ENCODE data around the gene TYW1B.
"Not testable (repeated sequence)": the region's sequence is repeated elsewhere in the genome, so short reads cannot be mapped to it uniquely, and the experiment has no call there.

Gene TYW1B

DNA sequence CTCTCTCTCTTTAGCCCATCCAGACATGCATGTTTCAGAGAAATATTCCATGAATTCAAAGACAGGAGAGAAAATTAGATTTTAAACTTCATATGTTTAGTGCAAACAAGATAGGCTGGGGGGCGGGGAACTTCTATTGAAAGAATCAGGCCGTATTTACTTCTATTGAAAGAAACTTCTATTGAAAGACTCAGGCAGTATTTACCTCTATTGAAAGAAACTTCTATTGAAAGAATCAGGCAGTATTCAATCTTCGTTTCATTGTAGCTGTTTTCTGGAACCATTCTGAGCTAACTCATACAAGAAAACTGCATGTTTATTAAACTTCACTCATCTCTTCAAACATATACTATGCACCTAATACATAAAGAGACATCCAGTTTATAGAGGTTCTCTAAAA, 123.1 kb downstream of the TYW1B start:
- in situ Hi-C loops (cut with MboI; ENCODE audit: low sequenced_read_pairs): no loop called here

- in situ Hi-C loops (cut with MboI; ENCODE audit: low sequenced_read_pairs): not testable (repeated sequence)
These were observed 127.5 kb downstream of the TYW1B start for GRCh38 chr7:72700548-72700947.

GRCh38 chr7:72697066-72697465, 130.9 kb downstream of the TYW1B start:
- in situ Hi-C loops (cut with MboI; ENCODE audit: low sequenced_read_pairs): not testable (repeated sequence)

GRCh38 chr7:72696643-72697042, 131.4 kb downstream of the TYW1B start:
- in situ Hi-C loops (cut with MboI; ENCODE audit: low sequenced_read_pairs): not testable (repeated sequence)

- in situ Hi-C loops (cut with MboI; ENCODE audit: low sequenced_read_pairs): not testable (repeated sequence)
These were observed 132.5 kb downstream of the TYW1B start for GRCh38 chr7:72695482-72695881.

DNA sequence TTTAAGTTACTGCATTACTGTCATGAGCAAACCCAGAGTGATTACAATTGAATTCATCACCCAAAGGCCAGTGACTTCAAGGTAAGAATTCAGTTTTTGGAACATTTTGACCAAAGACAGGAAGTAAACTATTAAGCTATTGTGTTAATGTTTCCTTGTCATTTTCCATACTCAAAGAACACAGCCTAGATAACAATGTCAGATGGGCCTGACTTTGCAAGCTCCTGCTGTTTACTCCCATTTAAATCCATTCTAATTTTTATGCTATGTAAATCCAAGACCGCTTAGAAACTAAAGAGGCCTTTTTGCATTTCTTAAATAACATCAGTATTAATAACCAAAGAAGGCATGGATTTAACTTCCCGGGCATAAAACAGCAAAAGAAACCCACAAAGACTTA, 136.6 kb downstream of the TYW1B start:
- in situ Hi-C loops (cut with MboI; ENCODE audit: low sequenced_read_pairs): not testable (repeated sequence)

- in situ Hi-C loops (cut with MboI; ENCODE audit: low sequenced_read_pairs): not testable (repeated sequence)
These were observed 137.8 kb downstream of the TYW1B start for GRCh38 chr7:72690177-72690576.

GRCh38 chr7:72689344-72689743, 138.7 kb downstream of the TYW1B start:
- in situ Hi-C loops (cut with MboI; ENCODE audit: low sequenced_read_pairs): not testable (repeated sequence)

DNA sequence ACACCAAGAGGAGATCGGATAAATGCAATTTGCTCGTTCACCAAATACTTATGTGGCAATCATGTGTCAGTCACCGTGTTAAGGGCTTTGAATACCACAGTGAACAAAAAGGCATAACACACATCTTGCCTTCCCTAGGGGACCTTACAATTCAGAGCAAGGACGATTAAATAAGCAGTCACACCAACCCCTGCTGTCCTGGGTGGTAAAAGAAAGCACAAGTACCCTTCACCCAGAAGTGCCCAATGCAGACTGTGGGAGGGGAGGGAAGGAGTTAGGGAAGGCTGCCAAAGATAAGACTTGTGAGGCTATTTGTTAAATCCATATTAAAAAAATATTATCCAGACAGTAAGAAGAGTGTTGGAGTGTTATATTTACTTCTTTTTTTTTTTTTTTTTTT, 146.8 kb downstream of the TYW1B start:
- in situ Hi-C loops (cut with MboI; ENCODE audit: low sequenced_read_pairs): not testable (repeated sequence)

DNA sequence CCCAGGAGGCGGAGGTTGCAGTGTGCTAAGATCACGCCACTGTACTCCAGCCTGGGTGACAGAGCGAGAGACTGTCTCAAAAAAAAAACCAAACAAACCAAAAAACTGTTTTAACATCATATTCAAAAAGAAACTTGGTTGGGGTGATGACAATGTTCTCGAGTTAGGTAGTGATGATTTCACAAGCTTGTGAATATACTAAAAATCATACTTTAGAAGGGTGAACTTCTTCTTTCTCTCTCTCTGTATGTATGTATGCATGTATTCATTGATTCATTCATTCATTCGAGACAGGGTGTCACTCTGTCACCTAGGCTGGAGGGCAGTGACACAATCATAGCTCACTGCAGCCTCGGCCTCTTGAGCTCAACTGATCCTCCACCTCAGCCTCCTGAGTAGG, 151.1 kb downstream of the TYW1B start:
- in situ Hi-C loops (cut with MboI; ENCODE audit: low sequenced_read_pairs): not testable (repeated sequence)

DNA sequence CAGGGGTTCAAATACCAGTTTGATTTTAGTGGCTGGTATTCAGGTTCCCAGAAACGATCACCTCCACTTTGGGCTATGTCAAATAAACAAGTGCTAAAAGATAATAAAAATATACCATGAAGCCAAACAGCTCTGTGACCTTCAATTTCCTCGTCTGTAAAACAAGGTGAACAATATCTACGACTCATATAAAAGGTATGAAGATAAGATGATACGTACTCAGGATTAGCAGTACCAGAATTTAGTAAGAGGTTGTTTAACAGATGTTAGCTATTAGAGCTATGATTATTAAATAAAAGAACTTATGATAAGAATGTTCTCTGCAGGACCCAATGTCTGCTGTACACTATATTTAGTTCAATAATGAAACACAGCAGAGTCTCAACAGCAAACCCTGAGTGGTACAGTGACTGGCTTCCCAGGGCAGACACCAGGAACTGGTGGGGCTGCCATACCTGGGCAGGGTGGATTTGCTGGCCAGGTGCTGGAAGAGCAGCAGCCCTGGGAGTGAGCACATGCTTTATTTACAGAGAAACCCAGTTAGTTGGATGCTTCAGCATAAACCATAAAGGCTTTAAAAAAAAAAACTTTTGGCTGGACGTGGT, 151.8 kb downstream of the TYW1B start:
- in situ Hi-C loops (cut with MboI; ENCODE audit: low sequenced_read_pairs): not testable (repeated sequence)

GRCh38 chr7:72675686-72676085, 152.3 kb downstream of the TYW1B start:
- in situ Hi-C loops (cut with MboI; ENCODE audit: low sequenced_read_pairs): not testable (repeated sequence)

GRCh38 chr7:72674394-72674793, 153.6 kb downstream of the TYW1B start:
- in situ Hi-C loops (cut with MboI; ENCODE audit: low sequenced_read_pairs): no loop called here

DNA sequence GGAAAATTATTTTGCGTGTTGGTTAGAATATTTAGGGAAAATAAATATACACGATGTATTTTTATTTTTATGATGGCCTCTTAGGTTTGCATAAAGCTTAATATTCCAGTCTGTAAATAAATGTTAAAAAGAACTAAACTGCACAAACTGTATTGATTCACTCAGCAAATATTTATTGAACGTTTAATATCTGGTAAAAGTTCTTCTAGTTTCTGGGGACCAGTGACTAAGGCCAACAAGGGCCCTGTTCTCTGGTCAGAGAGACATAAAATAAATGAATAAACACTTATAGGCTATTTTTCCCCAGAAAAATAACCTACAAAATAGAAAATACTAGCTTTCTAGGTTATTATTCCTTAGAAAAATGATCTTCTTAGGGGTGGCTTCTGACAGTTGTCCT, 157.2 kb downstream of the TYW1B start:
- in situ Hi-C loops (cut with MboI; ENCODE audit: low sequenced_read_pairs): not testable (repeated sequence)

- in situ Hi-C loops (cut with MboI; ENCODE audit: low sequenced_read_pairs): not testable (repeated sequence)
These were observed 159.6 kb downstream of the TYW1B start for GRCh38 chr7:72668435-72668834.

DNA sequence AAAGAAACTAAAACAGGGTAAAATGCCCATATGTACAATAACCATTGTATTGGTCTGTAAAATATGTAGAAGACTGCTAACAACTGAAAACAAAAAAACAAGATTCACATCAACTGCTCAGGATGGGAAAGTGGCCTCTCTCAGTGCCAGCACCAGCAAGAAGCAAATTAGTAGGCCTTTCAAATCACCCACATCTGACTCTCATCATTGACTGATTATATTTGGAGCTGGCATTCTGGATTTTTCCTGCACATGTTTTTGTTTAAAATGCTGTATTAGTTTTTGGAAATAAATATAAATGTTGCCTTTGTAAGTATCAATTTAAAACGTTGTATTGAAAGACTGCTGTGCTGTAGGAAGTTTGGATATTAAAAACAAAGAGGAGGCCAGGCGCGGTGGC, 161.0 kb downstream of the TYW1B start:
- in situ Hi-C loops (cut with MboI; ENCODE audit: low sequenced_read_pairs): not testable (repeated sequence)

GRCh38 chr7:72648574-72648973, 179.4 kb downstream of the TYW1B start:
- in situ Hi-C loops (cut with MboI; ENCODE audit: low sequenced_read_pairs): not testable (repeated sequence)

DNA sequence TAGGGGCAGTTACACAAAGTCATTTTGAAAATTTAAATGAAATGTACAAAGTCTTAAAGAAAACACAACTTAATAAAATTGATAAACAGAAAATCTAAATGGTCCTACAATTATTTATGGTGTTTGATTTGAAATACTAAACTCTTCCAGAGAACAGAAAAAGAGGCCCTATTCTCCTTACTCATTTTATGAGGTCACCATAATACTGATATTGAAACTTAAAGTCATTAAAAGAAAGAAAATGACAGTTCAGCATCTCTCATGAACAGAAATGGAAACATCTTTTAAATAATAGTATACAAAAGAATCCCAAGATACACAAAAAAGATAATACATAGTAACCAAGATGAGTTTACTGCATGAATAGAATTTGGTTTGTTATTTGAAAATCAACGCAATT, 184.3 kb downstream of the TYW1B start:
- in situ Hi-C loops (cut with MboI; ENCODE audit: low sequenced_read_pairs): not testable (repeated sequence)

- in situ Hi-C loops (cut with MboI; ENCODE audit: low sequenced_read_pairs): not testable (repeated sequence)
These were observed 186.3 kb downstream of the TYW1B start for GRCh38 chr7:72641485-72642248.

DNA sequence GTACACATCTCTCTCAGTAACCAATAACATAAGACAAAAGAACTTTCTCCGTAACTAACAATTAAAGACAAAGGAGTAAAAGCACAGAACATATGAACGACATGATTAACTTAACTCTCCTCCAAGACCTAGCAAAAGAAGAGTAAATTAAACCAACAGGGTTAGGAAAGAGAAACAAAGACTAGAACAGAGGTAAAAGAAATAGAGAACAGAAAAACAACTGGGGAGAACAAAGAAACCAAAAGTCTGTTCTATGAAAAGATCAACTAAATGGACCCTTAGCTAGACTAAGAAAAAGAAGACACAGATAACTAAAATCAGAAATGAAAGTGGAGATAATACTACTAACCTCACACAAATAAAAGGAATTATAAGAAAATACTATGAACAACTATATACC, 187.3 kb downstream of the TYW1B start:
- in situ Hi-C loops (cut with MboI; ENCODE audit: low sequenced_read_pairs): not testable (repeated sequence)

- in situ Hi-C loops (cut with MboI; ENCODE audit: low sequenced_read_pairs): not testable (repeated sequence)
These were observed 192.6 kb downstream of the TYW1B start for GRCh38 chr7:72635273-72635908.

- in situ Hi-C loops (cut with MboI; ENCODE audit: low sequenced_read_pairs): not testable (repeated sequence)
These were observed 195.2 kb downstream of the TYW1B start for GRCh38 chr7:72632765-72633292.

Measured in HL-60/S4 treated with phorbol 12-myristate 13-acetate at 8.2 ng/mL for 4 days and 3 days (cell line).